Activated CD8-positive, alpha-beta memory T cell treated with anti-CD3 and anti-CD28 coated beads, Interleukin-2, amount 10 ng/mL, durations not matched to agents 7 days and 5 days (primary cell): ENCODE results near the gene DLG2. TPM values are rescaled to one million over a fixed set of nuclear protein-coding genes. Genes with fewer than 3 reads are reported as not detected.
"Not testable (repeated sequence)": the region's sequence is repeated elsewhere in the genome, so short reads cannot be mapped to it uniquely, and the experiment has no call there.

ENCODE experiments used
- ATAC-seq: fragments of 150-1000 bp; cut with Tn5 transposase; one replicate; pipeline ENCODE4 v1.10.0; 2021; ENCODE audit warnings: moderate library complexity
- CTCF ChIA-PET: fragments of 350-600 bp; sonication (Branson Sonifier 250); formaldehyde crosslinking; loops from one replicate; lab custom pipeline; 2021; ENCODE audit warnings: antibody characterized with exemption; lab: Charles Lee
- DNase-seq: peaks from one replicate; pipeline ENCODE4 v3.0.0-alpha.2; 2020
- H3K27ac Mint-ChIP-seq: one replicate; pipeline ENCODE4 v1.8.0; 2021; ENCODE audit warnings: mild to moderate bottlenecking, mixed read lengths
- H3K27me3 Mint-ChIP-seq: one replicate; pipeline ENCODE4 v1.8.0; 2021; ENCODE audit warnings: mixed read lengths
- H3K36me3 Mint-ChIP-seq: one replicate; pipeline ENCODE4 v1.8.0; 2021; ENCODE audit warnings: mild to moderate bottlenecking, mixed read lengths
- H3K4me1 Mint-ChIP-seq: one replicate; pipeline ENCODE4 v1.8.0; 2021; ENCODE audit warnings: mixed read lengths
- H3K4me3 Mint-ChIP-seq: one replicate; pipeline ENCODE4 v1.8.0; 2021; ENCODE audit warnings: mild to moderate bottlenecking, moderate library complexity, mixed read lengths
- H3K9me3 Mint-ChIP-seq: one replicate; pipeline ENCODE4 v1.8.0; 2022; ENCODE audit warnings: low read depth, mixed read lengths
- total RNA-seq, 2 experiments: library from RNA; stranded (reverse); gene quantifications; one replicate each; pipeline ENCODE4 v1.2.3, GENCODE V29; 2021

The DLG2 gene
- total RNA-seq, 2 experiments from 2014 or later = 1.4 to 2.1 TPM

DNA sequence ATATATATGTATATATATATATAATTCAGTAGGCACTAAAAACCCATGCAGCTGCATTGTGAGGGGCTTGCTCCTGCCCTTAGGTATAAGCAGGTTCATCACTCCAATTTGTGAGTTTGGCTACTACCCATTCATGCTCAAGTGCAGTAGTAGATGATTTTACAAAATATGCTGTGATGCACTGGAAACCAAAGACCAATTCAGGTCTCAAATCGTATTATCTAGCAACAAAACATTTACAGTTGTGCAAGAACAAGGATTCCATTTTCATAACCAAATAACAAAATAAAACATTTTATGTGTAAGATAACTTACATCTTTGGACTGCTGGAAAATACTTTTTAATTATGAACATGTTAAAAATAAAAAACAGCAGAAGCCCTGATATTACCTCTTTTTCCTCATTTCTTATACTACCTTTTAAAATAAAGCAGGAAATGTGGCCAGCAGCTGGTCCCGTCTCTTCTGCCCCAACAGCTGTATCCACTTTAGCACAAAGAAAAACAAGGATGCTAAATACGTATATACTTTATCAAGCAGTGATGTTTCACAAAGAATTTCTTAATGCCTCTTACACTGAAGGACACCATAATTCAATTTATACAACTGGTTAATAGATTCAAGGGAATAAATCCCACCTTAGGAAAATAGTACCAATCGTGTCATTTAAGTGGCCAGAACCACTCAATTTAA, 35.0 kb upstream of the DLG2 start:
- no peaks in the 10 kb centered on the region for H3K9me3 Mint-ChIP-seq
- ATAC-seq = no peak
- H3K36me3 Mint-ChIP-seq = peaks cover 53% of the 10 kb centered on the region
- peaks cover 54% of the 10 kb centered on the region for H3K4me1 Mint-ChIP-seq
- CTCF ChIA-PET = interaction anchor here (1.5 to 1.7 kb wide), 2 partner anchors 13 to 35 kb away, joined by 3 to 4 read pairs; no protein-coding TSS in a partner anchor
- H3K27me3 Mint-ChIP-seq = no peaks in the 10 kb centered on the region
- H3K4me3 Mint-ChIP-seq = peak overlapping the region; percentile 97
- no peak overlapping the region for H3K27ac Mint-ChIP-seq
- no peak for DNase-seq

DNA sequence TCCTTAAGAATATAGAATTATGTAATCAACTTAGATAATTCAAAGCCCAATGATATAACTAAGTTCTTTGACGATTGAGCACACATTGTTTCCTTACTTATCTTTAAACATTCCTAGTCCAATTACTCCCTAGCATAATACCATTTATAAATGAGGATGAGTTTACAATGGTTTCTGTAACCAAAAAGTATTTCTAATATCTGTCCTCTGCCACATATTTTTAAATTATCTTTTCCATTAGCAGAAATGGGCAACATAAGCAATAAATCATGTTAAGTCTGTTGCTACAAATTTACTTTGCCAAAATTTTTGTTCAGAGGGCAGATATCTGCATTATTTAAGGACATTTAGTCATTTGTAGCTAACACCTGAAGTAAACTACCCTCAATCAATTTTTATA, 31.0 kb upstream of the DLG2 start:
- Mint-ChIP-seq H3K27ac (no peak overlapping the region), H3K4me1 (peaks cover 61% of the 10 kb centered on the region)

DNA sequence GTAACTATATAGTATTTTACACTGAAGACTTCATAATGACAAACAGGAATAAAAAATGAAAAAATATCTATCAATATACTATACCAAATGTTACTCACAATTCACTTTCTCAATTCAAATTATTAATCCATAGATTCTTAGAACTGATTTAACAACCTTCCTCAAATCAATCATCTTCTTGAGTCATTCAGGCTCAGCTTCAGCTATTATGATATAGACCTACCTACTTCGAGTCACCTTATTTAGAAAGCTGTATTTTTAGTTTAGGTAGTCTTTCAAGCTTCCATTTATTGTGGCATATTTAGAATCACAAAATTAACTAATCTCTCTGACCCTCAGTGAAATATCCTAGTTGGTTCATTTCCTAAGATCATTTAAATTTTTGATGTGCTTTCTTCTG, 29.6 kb upstream of the DLG2 start:
- DNase-seq (no peak), ATAC-seq (no peak)
- Mint-ChIP-seq H3K9me3 (no peaks in the 10 kb centered on the region), H3K27ac (no peak overlapping the region), H3K4me3 (no peak overlapping the region), H3K27me3 (no peaks in the 10 kb centered on the region), H3K4me1 (peaks cover 62% of the 10 kb centered on the region), H3K36me3 (peaks cover 50% of the 10 kb centered on the region)
- CTCF ChIA-PET = interaction anchor here (1.0 kb wide), 1 partner anchor 635 kb away, joined by 3 read pairs; no protein-coding TSS in a partner anchor

More for the DNA sequence above, 31.0 kb upstream of the DLG2 start:
- no peak for DNase-seq
- no peak for ATAC-seq
- CTCF ChIA-PET = interaction anchor here (1.0 to 1.3 kb wide), 2 partner anchors 11 to 196 kb away, joined by 3 read pairs; partner anchors contain the start of genes CCDC83 and TMEM126A
- Mint-ChIP-seq H3K9me3 (no peaks in the 10 kb centered on the region), H3K4me3 (no peak overlapping the region), H3K27me3 (no peaks in the 10 kb centered on the region), H3K36me3 (peaks cover 55% of the 10 kb centered on the region)

DNA sequence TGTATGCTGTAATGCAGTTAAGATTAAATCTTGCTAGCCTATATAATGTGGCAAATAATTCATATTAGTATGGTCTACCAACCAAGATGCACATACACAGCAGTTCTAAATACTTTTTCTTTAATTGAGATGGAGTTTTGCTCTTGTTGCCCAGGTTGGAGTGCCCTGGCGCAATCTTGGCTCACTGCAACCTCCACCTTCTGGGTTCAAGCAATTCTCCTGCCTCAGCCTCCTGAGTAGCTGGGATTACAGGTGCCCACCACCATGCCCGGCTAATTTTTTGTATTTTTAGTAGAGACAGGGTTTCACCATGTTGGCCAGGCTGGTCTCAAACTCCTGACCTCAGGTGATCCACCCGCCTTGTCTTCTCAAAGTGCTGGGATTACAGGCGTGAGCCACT, 27.2 kb upstream of the DLG2 start:
- ATAC-seq, CTCF ChIA-PET, H3K27ac Mint-ChIP-seq, H3K4me3 Mint-ChIP-seq, H3K27me3 Mint-ChIP-seq, H3K9me3 Mint-ChIP-seq, DNase-seq: not testable (repeated sequence)
- Mint-ChIP-seq H3K4me1 (peaks cover 54% of the 10 kb centered on the region), H3K36me3 (peaks cover 38% of the 10 kb centered on the region)

DNA sequence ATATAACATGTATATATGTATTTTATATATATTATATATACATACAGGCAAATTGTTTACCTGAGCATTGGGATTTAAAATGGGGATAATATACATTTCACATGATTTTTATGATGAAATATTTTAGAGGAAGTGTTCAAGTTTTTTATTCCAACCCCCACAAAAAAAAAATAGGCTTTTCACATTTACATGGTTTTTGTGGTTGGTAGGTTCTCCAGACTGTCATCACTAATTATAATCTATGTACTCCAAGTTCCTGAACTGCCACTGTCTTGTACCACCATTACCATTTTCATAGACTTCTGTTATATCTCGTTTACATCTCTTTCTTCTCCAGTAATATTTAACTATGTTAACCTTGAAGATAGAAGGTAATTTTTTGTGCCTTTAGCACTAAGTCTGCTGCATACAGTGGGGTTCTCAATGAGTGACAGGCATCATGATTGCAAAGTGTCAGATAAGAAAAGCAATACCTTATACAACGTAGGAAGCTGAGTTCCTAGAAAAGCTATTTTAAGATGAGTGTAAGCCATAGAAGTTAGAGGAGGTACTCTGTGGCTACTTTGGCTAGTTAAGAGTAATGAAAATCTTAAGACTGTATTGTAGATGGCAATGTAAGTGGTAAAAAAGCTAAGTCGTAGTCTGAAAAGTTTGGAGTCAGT, 25.8 kb upstream of the DLG2 start:
- CTCF ChIA-PET = interaction anchor here (2.9 kb wide), 1 partner anchor 11 kb away, joined by 13 read pairs; the partner anchor contains the start of gene CREBZF
- Mint-ChIP-seq H3K4me3 (peak overlapping the region; percentile 22), H3K27ac (peak overlapping the region; percentile 48), H3K9me3 (no peaks in the 10 kb centered on the region), H3K4me1 (peaks cover 53% of the 10 kb centered on the region), H3K36me3 (peaks cover 32% of the 10 kb centered on the region), H3K27me3 (no peaks in the 10 kb centered on the region)
- ATAC-seq (no peak), DNase-seq (no peak)

- H3K4me1 Mint-ChIP-seq = peaks cover 53% of the 10 kb centered on the region
- H3K36me3 Mint-ChIP-seq = peaks cover 21% of the 10 kb centered on the region
- no peaks in the 10 kb centered on the region for H3K27me3 Mint-ChIP-seq
- H3K27ac Mint-ChIP-seq = no peak overlapping the region
- no peaks in the 10 kb centered on the region for H3K9me3 Mint-ChIP-seq
- DNase-seq (no peak), ATAC-seq (no peak)
- CTCF ChIA-PET = interaction anchor here (0.6 to 2.9 kb wide), 2 partner anchors 10 to 13 kb away, joined by 3 to 13 read pairs; partner anchors contain the start of gene CREBZF
- H3K4me3 Mint-ChIP-seq = no peak overlapping the region
Measured at GRCh38 chr11:85651118-85651517, 24.0 kb upstream of the DLG2 start.

DNA sequence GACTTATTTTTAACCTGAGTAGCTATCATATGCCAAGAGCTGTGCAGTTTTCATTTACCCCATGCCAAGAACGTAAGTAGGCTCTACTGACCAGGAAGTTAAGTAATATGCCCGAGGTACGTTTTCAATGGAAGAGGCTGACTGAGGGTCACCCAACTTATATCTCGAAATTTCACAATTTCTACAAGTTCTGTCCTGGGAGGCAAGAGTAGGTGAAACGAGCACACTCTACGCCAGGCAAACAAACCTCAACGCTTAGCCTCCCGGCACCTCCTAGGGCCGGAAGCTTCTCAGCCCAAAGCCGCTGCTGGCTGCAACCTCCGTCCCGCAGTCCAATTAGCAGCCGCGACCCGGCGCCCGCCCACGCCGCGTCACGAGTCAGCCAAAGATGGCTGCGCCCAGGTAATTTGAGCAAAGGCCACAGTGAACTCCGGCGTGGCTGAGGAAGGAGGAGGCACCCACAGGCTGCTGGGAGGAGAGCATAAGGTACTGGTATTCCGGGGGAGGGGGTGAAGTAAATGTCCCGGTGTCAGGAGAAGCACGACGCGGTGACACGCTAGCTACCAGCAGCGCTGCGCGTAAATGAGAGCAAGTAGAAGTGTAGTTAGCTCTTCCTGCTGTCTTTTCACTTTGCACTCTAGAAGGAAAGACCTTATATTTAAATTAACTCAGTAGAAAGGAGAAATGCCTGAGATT, 20.6 kb upstream of the DLG2 start, which contains the start of gene TMEM126A:
Gene TMEM126A, plus strand, starts transcription at position 364 of the 696 bp plus-strand sequence. CDS start 2,289 bp downstream, outside the sequence.
- Mint-ChIP-seq H3K4me3 (peak within 1 kb of the TSS; percentile 100), H3K27me3 (peaks cover 25% of the 10 kb centered on the region), H3K27ac (peak within 1 kb of the TSS; percentile 99), H3K4me1 (peaks cover 36% of the 10 kb centered on the region), H3K9me3 (no peaks in the 10 kb centered on the region), H3K36me3 (peaks cover 12% of the 10 kb centered on the region)
- DNase-seq (peak; percentile 94), ATAC-seq (peak; percentile 99)
- CTCF ChIA-PET = interaction anchor here (0.6 to 2.3 kb wide), 15 partner anchors 10 to 207 kb away, joined by 3 to 11 read pairs (median 4); partner anchors contain the start of genes CCDC83, CREBZF, DLG2 and TMEM126B

- H3K27ac Mint-ChIP-seq = peak overlapping the region; percentile 99
- peaks cover 33% of the 10 kb centered on the region for H3K4me1 Mint-ChIP-seq
Measured at GRCh38 chr11:85647078-85647477, 19.9 kb upstream of the DLG2 start.

GRCh38 chr11:85643191-85643614, 16.1 kb upstream of the DLG2 start:
- Mint-ChIP-seq H3K36me3 (peaks cover 9% of the 10 kb centered on the region), H3K9me3 (no peaks in the 10 kb centered on the region), H3K4me3 (no peak overlapping the region), H3K4me1 (peaks cover 9% of the 10 kb centered on the region), H3K27ac (no peak overlapping the region), H3K27me3 (peaks cover 48% of the 10 kb centered on the region)
- ATAC-seq (no peak), DNase-seq (no peak)
- CTCF ChIA-PET = no interaction called here

More at GRCh38 chr11:85647078-85647477, 19.9 kb upstream of the DLG2 start:
- DNase-seq (no peak), ATAC-seq (no peak)
- Mint-ChIP-seq H3K9me3 (no peaks in the 10 kb centered on the region), H3K27me3 (peaks cover 32% of the 10 kb centered on the region), H3K36me3 (peaks cover 9% of the 10 kb centered on the region), H3K4me3 (peak overlapping the region; percentile 100)
- CTCF ChIA-PET = interaction anchor here (0.6 to 2.3 kb wide), 11 partner anchors 10 to 208 kb away, joined by 3 to 11 read pairs (median 4); partner anchors contain the start of genes CCDC83, CREBZF and DLG2

DNA sequence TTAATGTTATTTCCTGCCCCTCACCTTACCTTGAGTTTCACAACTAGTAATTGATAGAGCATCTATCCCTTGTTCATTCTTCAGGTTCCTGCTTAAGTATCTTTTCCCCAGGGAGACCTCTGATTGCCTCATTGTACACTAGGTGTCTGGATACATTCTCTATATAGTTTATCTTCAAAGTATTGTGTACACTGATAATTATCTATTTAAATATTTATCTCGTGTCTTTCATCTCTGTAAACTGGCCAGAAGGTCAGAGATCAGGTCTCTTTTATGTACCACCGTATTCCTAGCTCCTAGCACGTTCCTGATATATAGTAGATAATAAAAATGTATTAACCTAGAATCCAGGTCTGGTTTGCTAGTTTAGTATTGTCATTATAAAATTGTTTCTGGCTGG, 7.6 kb upstream of the DLG2 start:
- Mint-ChIP-seq H3K4me3 (no peak overlapping the region), H3K36me3 (peaks cover 40% of the 10 kb centered on the region), H3K27me3 (no peaks in the 10 kb centered on the region), H3K4me1 (peaks cover 10% of the 10 kb centered on the region), H3K9me3 (no peaks in the 10 kb centered on the region), H3K27ac (no peak overlapping the region)
- CTCF ChIA-PET = interaction anchor here (3.5 kb wide), 1 partner anchor 13 kb away, joined by 11 read pairs; the partner anchor contains the start of gene TMEM126A
- DNase-seq = no peak
- ATAC-seq = no peak

GRCh38 chr11:85628771-85629341, 1.7 kb upstream of the DLG2 start:
- CTCF ChIA-PET = interaction anchor here (0.7 to 1.7 kb wide), 5 partner anchors 10 to 226 kb away, joined by 3 to 6 read pairs (median 5); partner anchors contain the start of gene CCDC83
- Mint-ChIP-seq H3K4me1 (peaks cover 37% of the 10 kb centered on the region), H3K27me3 (peaks cover 2% of the 10 kb centered on the region), H3K36me3 (peaks cover 19% of the 10 kb centered on the region), H3K9me3 (no peaks in the 10 kb centered on the region), H3K4me3 (peak overlapping the region; percentile 91), H3K27ac (peak overlapping the region; percentile 91)
- ATAC-seq = peak; percentile 6
- no peak for DNase-seq

GRCh38 chr11:85627998-85628770, 1.0 kb upstream of the DLG2 start, which contains the start of gene TMEM126B:
TSS of gene TMEM126B (plus strand) at chr11:85628593. CDS start at chr11:85628608, 15 bp downstream.
- Mint-ChIP-seq H3K27me3 (peaks cover 2% of the 10 kb centered on the region), H3K36me3 (peaks cover 15% of the 10 kb centered on the region), H3K4me3 (peak within 1 kb of the TSS; percentile 91), H3K27ac (peak within 1 kb of the TSS; percentile 91), H3K4me1 (peaks cover 38% of the 10 kb centered on the region), H3K9me3 (no peaks in the 10 kb centered on the region)
- ATAC-seq (peak; percentile 99), DNase-seq (peak; percentile 99)
- CTCF ChIA-PET = interaction anchor here (0.7 to 1.7 kb wide), 7 partner anchors 9 to 227 kb away, joined by 3 to 6 read pairs (median 5); partner anchors contain the start of genes CCDC83 and TMEM126A
